ENCODE data around the gene ADORA1.

ADORA1 gene

DNA sequence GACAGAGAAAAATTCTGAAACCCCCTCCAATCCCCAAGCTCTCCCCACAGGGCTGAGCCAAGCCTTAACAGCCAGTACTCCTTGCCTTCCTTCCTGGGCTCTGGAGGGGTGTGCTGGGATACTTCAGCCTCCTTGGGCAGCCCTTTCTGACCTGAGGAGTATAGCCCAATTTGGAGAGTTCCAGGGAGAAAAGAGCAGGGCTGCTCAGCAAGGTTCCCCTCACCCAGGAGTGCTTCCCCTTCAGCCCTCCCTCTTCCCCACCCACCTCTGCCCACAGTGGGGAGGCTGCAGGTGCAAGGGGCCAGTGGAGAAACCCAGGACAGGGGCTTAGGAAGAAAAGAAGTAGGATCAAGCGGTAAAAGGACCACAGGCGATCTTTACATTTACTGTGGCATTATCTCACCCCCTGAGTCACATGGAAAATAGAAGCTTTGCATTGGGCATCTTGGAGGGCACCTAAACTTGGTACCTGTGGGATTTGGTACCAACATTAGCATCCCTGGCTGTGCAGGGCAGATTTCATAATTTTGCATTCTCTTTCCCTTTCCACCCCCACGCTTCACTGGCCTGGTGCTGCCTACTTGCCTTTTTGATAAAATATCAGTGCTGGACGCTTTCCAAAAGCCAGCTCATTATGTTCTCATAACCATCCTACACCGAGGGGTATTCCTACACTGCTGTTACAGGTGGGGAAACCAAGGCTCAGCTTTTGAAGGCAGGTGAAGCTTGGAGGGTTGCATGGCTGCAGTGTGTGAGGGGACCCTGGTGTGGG, 2.8 kb upstream of the ADORA1 start:
- no peaks in the 10 kb centered on the region for H3K9me3 Mint-ChIP-seq

DNA sequence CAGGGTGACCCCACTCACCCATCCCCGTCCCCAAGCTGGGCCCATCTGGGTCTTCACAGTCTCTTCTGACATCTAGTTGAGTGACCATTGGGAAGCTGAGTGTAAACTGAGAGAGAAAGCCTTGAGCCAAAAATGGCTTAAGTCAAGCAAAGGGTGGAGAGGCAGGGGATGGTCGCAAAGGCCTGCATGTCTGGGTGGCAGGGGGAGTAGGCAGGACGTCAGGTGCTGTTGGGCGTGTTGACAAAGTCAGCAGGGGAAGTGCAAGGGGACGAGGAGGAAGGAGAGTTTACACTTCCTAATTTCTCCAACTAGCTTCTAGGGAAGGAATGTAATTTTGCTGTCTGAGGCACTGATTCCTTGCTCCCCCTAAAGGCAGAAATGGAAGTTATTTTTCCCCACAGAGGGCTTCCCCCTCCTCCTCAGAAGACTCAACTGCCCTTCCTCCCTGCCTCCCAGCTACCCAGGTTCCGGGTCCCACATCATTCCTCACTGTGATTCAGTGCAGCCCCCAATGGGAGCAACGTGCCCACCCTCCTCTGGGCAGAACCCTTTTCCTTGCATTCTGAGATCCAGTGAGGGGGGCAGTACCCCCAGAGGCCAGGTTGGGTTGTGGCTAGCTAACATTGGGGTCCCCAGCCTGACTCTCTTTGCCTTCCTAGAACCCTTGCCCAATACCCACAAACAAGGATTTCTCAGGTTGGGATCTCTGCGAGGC, 1.2 kb upstream of the ADORA1 start:
- Mint-ChIP-seq H3K27ac (no peak overlapping the region), H3K36me3 (ENCODE audit: low read depth) (no peaks in the 10 kb centered on the region), H3K27me3 (peaks cover 57% of the 10 kb centered on the region), H3K4me3 (no peak overlapping the region), H3K4me1 (ENCODE audit: low read depth) (peaks cover 7% of the 10 kb centered on the region), H3K9me3 (no peaks in the 10 kb centered on the region)

More for the DNA sequence above, 2.8 kb upstream of the ADORA1 start:
- Mint-ChIP-seq H3K36me3 (ENCODE audit: low read depth) (no peaks in the 10 kb centered on the region), H3K4me1 (ENCODE audit: low read depth) (peaks cover 7% of the 10 kb centered on the region), H3K27me3 (peaks cover 70% of the 10 kb centered on the region), H3K4me3 (no peak overlapping the region), H3K27ac (no peak overlapping the region)

DNA sequence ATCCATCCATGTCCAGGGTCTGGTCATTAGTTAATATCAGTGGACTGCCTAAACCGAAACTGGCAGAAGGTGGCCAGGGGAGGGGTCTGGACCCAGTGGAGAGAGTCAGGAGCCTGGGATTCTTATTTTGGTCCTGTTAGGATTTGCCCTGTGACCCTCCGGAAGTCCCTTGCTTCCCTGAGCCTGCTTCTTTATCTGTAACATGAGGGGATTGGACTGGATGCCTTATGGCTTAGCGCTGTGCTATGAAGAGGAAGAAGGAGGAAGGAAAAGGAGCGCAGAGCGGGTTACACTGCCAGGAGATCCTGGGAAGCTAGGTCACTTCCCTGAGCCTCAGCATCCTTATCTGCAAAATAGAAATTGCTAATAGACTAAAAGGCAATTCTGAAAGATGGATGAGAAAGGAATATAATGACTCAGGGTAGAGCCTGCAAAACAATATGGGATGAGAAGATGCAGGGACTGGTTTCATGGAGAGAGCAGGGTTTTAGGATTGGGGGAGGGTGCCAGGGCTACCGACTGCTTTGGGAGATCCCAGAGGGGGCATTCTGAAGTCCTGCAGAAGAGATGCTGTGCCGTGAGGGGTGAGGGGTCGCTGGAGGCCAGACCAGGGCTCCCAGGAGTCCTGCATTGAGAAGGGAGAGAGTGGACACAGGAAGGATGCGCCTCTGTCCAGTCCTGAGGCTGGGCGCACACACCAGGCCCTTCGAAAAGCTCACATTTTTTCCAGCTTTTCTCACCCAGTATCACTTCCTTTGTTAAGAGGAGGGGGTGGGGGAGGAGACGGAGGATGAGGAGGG, 460 bp upstream of the ADORA1 start:
- no peak overlapping the region for H3K4me3 Mint-ChIP-seq
- no peak overlapping the region for H3K27ac Mint-ChIP-seq
- H3K4me1 Mint-ChIP-seq (ENCODE audit: low read depth), result peaks cover 7% of the 10 kb centered on the region
- peaks cover 51% of the 10 kb centered on the region for H3K27me3 Mint-ChIP-seq
- H3K9me3 Mint-ChIP-seq, result no peaks in the 10 kb centered on the region
- no peaks in the 10 kb centered on the region for H3K36me3 Mint-ChIP-seq (ENCODE audit: low read depth)

DNA sequence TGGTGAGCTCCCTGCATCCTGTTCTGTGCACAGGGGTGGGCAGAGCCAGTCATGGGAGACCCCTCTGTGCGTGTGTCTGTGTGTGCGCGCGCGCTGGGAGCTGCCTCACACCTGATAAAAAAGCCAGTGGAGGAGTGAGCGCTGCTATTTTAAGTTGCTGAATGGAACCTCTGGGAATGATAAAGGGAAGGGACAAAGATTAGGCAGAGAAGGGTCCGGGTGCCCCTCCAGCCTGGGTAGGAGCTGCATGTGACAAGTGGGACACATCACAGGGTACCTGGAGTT, 847 bp downstream of the ADORA1 start:
- Mint-ChIP-seq H3K4me3 (no peak overlapping the region), H3K27me3 (peaks cover 48% of the 10 kb centered on the region), H3K27ac (no peak overlapping the region), H3K4me1 (ENCODE audit: low read depth) (peaks cover 7% of the 10 kb centered on the region), H3K9me3 (no peaks in the 10 kb centered on the region), H3K36me3 (ENCODE audit: low read depth) (no peaks in the 10 kb centered on the region)

DNA sequence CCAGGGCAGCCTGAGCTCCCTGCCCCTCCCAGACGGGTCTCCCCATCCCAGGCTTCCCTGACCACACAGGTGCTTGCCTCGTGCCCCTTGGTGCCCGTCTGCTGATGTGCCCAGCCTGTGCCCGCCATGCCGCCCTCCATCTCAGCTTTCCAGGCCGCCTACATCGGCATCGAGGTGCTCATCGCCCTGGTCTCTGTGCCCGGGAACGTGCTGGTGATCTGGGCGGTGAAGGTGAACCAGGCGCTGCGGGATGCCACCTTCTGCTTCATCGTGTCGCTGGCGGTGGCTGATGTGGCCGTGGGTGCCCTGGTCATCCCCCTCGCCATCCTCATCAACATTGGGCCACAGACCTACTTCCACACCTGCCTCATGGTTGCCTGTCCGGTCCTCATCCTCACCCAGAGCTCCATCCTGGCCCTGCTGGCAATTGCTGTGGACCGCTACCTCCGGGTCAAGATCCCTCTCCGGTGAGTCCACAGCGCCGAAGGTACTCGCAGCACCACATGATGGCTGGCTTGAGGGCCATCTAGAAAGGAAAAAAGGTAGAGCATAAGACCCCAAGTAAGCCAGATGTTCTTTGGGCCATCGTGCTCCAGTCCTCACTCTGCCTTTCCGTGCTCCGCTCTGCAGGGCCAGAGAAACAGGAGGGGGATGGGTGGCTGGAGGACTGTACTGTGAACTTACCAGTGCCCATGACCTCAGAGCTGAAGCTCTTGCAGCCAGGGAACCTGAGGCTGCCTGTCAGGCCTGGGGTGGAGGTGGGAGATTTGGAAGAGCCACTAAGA, 1.4 kb downstream of the ADORA1 start:
- H3K4me3 Mint-ChIP-seq, result no peak overlapping the region
- no peaks in the 10 kb centered on the region for H3K9me3 Mint-ChIP-seq
- no peaks in the 10 kb centered on the region for H3K36me3 Mint-ChIP-seq (ENCODE audit: low read depth)
- H3K27me3 Mint-ChIP-seq, result peaks cover 42% of the 10 kb centered on the region
- H3K27ac Mint-ChIP-seq, result no peak overlapping the region
- H3K4me1 Mint-ChIP-seq (ENCODE audit: low read depth), result peaks cover 7% of the 10 kb centered on the region

DNA sequence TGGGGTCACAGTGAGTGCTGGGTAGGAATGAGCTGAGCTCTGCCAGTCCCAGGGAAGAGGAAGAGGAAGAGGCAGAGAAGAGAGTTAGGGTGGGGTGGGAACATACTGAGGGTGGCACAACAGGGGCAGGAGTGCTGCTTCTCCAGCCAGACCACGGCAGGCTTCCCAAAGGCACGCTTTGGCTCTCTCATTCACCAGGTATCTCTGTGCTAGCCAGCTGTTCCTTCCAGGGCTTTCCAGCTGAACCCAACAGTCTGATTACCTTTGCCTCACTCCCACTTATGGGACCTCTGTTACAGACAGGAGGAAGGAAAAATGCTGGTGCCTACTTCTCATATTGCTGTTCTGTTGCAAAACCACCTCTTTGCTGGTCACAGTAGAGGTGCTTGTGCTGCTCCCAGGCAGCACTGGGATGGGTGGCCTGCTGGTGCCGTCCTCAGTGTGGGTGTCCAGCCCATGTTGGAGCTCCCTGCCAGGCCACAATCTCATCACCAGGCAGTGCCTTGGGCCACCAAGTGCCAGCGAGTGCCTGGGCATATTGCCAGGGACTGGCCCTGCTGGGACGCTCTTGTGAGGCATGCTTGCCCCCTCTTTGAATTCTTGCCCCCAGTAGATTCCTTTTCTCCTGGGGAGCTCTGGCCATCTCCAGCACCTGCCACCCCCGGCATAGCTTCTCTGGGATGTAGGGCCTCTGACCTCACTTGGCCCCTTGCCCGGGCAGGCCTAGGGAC, 2.1 kb downstream of the ADORA1 start:
- Mint-ChIP-seq H3K4me3 (no peak overlapping the region), H3K27me3 (peaks cover 39% of the 10 kb centered on the region), H3K27ac (no peak overlapping the region), H3K36me3 (ENCODE audit: low read depth) (no peaks in the 10 kb centered on the region), H3K9me3 (no peaks in the 10 kb centered on the region), H3K4me1 (ENCODE audit: low read depth) (peaks cover 7% of the 10 kb centered on the region)

DNA sequence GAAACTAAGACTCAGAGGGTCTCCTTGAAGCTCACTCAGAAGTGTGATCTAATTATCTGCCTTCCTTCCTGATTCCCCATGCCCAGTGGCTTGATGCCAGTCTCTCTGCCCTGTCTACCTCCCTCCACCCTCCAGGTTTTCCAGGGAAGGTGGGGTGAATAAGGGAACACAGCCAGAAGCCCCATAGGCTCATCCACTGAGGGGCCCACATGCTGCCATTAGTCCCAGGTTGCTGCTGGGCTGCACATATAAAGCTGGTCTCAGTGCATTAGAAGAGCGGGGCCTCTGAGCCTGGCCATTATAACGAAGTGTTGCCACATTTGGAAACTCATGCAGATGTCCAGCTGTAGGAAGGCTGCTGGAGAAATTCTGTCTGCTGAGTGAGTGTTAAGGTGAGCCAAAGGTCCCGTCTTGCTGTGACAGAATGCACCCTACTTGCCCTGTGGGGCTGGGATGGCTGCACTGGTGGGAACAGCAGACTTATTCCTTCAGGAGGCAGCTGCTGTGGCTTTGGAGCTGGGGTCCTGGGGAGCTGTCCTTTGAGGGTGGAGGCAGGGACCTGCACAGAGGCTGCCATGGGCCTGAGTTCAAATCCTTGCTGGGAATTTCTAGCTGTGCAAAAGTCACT, 2.9 kb downstream of the ADORA1 start:
- H3K9me3 Mint-ChIP-seq, result no peaks in the 10 kb centered on the region
- H3K4me3 Mint-ChIP-seq, result no peak overlapping the region
- H3K4me1 Mint-ChIP-seq (ENCODE audit: low read depth), result peaks cover 7% of the 10 kb centered on the region
- peaks cover 34% of the 10 kb centered on the region for H3K27me3 Mint-ChIP-seq
- H3K27ac Mint-ChIP-seq, result no peak overlapping the region
- H3K36me3 Mint-ChIP-seq (ENCODE audit: low read depth), result no peaks in the 10 kb centered on the region

DNA sequence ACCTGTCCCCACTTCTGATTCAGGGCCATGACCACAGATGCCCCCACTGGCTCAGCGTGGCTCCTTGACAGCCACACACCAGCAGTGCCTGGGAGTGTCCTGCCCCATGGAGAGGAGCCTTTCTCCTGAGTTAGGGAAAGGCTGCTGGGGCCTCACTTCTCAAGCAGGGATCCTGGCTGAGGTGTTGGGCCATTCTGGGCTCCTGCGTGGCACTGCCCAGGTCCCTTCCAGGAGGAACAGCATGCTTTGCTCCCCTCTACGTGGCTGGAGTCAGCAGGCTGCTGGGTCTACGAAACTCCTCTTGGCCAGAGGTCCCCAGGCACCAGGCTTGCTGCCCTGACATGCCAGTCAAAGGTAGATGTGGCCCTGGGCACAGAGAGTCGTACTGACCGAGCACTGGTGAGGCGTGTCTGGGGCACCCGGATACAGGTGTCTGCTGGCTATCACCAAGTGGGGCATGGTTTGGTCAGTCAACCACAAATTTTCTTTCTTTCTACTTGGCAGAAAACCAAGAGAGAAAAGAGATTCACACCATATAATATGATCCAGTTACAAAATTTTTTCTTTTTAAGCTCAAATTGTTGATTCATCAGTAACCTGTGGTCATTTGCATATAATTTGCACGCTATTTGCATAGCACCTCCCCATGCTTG, 4.1 kb downstream of the ADORA1 start:
- Mint-ChIP-seq H3K36me3 (ENCODE audit: low read depth) (no peaks in the 10 kb centered on the region), H3K27ac (no peak overlapping the region), H3K27me3 (peaks cover 25% of the 10 kb centered on the region), H3K4me3 (no peak overlapping the region), H3K4me1 (ENCODE audit: low read depth) (peaks cover 12% of the 10 kb centered on the region), H3K9me3 (no peaks in the 10 kb centered on the region)

DNA sequence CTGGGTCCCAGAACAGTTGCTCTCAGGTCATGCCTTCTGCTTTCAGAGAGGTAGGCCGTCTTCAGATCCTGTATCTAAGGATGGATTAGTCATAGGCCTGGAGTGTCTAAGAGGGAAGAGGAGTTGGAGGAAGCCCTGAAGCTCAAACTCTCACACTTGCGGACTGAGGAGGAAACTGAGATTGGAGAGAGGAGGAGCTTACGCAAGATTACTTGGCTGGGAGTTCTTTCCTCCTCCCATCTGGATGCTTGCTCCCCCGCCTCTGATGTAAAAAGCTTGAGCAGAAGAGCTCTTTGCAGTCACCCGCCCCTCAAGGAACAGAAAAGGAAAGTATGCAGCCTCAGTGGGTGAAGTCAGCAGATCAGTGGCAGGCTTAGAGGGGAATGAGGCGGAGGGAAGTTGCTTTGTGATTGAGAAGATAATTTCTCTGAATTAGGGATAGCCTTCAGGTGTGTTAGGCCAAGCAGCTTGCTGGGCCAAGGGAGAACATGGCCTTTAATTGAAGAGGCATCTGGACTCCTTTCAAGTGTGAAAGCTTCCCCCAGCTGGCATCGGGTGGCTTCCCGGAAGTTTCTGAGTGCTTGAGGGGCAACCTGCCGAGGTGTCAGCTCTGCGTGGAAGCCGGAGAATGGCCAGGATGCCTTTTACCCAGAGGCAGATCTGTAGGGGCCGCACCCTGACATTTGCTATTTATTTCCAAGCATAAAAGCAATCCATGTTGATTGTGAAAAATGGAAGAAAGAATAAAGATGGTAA, 6.6 kb downstream of the ADORA1 start:
- Mint-ChIP-seq H3K36me3 (ENCODE audit: low read depth) (no peaks in the 10 kb centered on the region), H3K4me1 (ENCODE audit: low read depth) (peaks cover 5% of the 10 kb centered on the region), H3K9me3 (no peaks in the 10 kb centered on the region), H3K27me3 (peaks cover 10% of the 10 kb centered on the region), H3K4me3 (no peak overlapping the region), H3K27ac (no peak overlapping the region)

DNA sequence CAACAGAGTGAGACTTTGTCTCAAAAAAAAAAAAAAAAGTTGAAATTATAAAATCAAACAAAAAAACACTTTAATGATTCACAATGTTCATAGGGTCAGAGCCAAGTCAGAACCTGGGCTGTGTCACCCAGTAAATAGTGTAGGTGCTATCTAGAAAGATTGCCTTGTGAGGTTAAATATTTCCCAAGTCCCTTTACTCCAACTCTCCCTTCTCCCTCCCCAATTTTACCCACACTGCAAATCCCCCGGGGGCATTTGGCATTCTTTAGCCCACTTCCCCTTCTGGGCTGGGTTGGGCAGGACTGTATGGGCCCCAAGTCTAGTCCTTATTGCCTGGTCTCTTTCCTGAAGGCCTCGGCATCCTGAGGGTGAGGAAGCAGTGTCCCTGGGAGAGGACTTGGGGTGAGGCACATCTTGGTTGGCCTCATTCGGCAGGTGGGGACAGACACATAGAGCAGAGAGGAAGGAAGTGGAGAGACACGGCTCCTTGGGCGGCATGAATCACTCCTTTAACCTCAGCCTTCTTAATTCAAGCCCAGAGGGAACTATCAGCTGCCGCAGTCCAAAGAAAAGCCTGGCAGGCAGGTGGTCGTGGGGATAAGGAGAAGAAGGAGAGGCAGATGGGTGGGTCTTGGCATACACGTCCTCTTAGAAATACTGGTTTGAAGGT, 8.2 kb downstream of the ADORA1 start:
- Mint-ChIP-seq H3K9me3 (no peaks in the 10 kb centered on the region), H3K36me3 (ENCODE audit: low read depth) (no peaks in the 10 kb centered on the region), H3K4me1 (ENCODE audit: low read depth) (peaks cover 5% of the 10 kb centered on the region), H3K27me3 (peaks cover 7% of the 10 kb centered on the region), H3K4me3 (no peak overlapping the region), H3K27ac (no peak overlapping the region)

DNA sequence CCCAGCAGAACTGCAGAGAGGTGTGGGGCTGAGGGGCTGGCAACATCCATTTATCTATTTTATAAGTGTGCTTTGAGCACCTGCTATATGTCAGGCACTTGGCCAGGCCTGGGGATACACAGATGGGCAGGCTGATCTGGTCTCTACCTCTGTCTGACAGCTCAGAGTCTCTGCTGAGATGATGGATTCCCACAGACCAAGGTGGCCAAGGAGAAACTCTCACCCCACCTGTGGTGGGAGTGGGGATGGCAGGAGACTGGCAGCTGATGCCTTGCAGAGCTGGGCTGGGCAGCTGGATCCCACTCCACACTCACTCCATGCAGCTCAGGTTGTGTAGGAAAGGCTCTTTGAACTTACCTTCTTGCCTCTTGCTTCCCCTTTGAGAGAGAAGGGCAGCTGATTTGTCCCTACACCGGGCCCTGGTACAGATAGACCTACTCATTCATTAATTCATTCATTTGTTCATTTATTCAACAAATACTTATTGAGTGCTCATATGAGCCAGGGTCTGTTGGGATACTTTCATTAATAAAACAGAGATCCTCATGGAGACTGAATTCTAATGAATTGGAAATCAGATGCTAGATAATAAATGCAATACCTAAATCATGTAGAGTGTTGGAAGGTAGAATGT, 9.0 kb downstream of the ADORA1 start:
- Mint-ChIP-seq H3K36me3 (ENCODE audit: low read depth) (no peaks in the 10 kb centered on the region), H3K27ac (no peak overlapping the region), H3K27me3 (peaks cover 7% of the 10 kb centered on the region), H3K4me1 (ENCODE audit: low read depth) (peaks cover 5% of the 10 kb centered on the region), H3K4me3 (no peak overlapping the region), H3K9me3 (no peaks in the 10 kb centered on the region)

DNA sequence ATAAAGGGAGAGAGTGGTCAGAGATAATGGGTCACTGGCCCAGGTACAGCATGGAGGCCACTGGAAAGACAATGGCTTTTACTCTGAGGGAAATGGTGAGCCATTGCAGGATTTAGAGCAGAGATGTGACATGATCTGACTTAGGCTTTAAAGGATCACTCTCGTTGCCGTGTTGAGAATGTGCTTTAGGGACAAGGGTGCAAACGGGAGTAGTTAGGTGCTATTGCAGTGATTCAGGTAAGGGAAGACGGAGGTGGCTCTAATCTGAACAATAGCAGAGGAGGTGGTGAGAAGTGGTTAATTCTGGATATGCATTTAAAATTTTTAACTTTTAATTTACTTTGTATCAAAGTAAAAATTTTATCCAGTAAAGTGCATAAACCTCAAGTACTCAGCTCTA, 9.8 kb downstream of the ADORA1 start:
- Mint-ChIP-seq H3K9me3 (no peaks in the 10 kb centered on the region), H3K4me1 (ENCODE audit: low read depth) (peaks cover 5% of the 10 kb centered on the region), H3K36me3 (ENCODE audit: low read depth) (no peaks in the 10 kb centered on the region), H3K27me3 (peaks cover 7% of the 10 kb centered on the region), H3K27ac (no peak overlapping the region), H3K4me3 (no peak overlapping the region)
